HG03025 (cell line): ENCODE results near the gene C1orf174.
"Not testable (repeated sequence)": the region's sequence is repeated elsewhere in the genome, so short reads cannot be mapped to it uniquely, and the experiment has no call there.

Experiments
- ATAC-seq: cut with Tn5 transposase; IDR thresholded peaks from one replicate; pipeline ENCODE4 v1.9.1; 2021; ENCODE audit warnings: mild to moderate bottlenecking, moderate library complexity; ENCODE audit not compliant: unreplicated experiment, low FRiP score

C1orf174 gene

GRCh38 chr1:3926956-3927355, 26.9 kb upstream of the C1orf174 start:
- no peak for ATAC-seq

GRCh38 chr1:3925762-3926161, 25.7 kb upstream of the C1orf174 start:
- no peak for ATAC-seq

GRCh38 chr1:3925256-3925655, 25.2 kb upstream of the C1orf174 start:
- no peak for ATAC-seq

GRCh38 chr1:3924825-3925220, 24.8 kb upstream of the C1orf174 start:
- no peak for ATAC-seq

- ATAC-seq: no peak
Observed at GRCh38 chr1:3924186-3924824, 24.2 kb upstream of the C1orf174 start.

GRCh38 chr1:3923378-3924185, 23.5 kb upstream of the C1orf174 start:
- ATAC-seq: no peak

- ATAC-seq: no peak
Observed at GRCh38 chr1:3922851-3923250, 22.8 kb upstream of the C1orf174 start.

GRCh38 chr1:3922201-3922725, 22.2 kb upstream of the C1orf174 start:
- ATAC-seq: no peak

GRCh38 chr1:3921765-3922164, 21.7 kb upstream of the C1orf174 start:
- no peak for ATAC-seq

GRCh38 chr1:3919706-3920105, 19.6 kb upstream of the C1orf174 start:
- ATAC-seq: no peak

GRCh38 chr1:3918966-3919611, 19.0 kb upstream of the C1orf174 start:
- ATAC-seq: no peak

- not testable (repeated sequence) for ATAC-seq
Observed at GRCh38 chr1:3918359-3918758, 18.3 kb upstream of the C1orf174 start.

GRCh38 chr1:3917761-3918160, 17.7 kb upstream of the C1orf174 start:
- ATAC-seq: no peak

- no peak for ATAC-seq
Observed at GRCh38 chr1:3915551-3916121, 15.6 kb upstream of the C1orf174 start.

GRCh38 chr1:3914911-3915310, 14.8 kb upstream of the C1orf174 start:
- ATAC-seq: no peak

- ATAC-seq: no peak
Observed at GRCh38 chr1:3914331-3914851, 14.3 kb upstream of the C1orf174 start.

- no peak for ATAC-seq
Observed at GRCh38 chr1:3912809-3913685, 13.0 kb upstream of the C1orf174 start.

- no peak for ATAC-seq
Observed at GRCh38 chr1:3911981-3912808, 12.1 kb upstream of the C1orf174 start.
